Measurements from ENCODE around the gene SAP25. TPM values are rescaled to one million over a fixed set of nuclear protein-coding genes. Genes with fewer than 3 reads are reported as not detected.
"Not testable (repeated sequence)": the region's sequence is repeated elsewhere in the genome, so short reads cannot be mapped to it uniquely, and the experiment has no call there.

SAP25 gene
- total RNA-seq, 3 donors from 2014 or later = 6.2 to 8.1 (median 7.6) TPM

- H3K27me3 Mint-ChIP-seq (ENCODE audit: low read depth); H3K4me1 Mint-ChIP-seq (ENCODE audit: low read depth); H3K9me3 Mint-ChIP-seq: not testable (repeated sequence)
These were observed 45.4 kb downstream of the SAP25 start for GRCh38 chr7:100528108-100528866.

GRCh38 chr7:100523192-100523591 is 50.5 kb downstream of the SAP25 start:
- not testable (repeated sequence) for H3K27me3 Mint-ChIP-seq (ENCODE audit: low read depth); H3K4me1 Mint-ChIP-seq (ENCODE audit: low read depth); H3K4me3 Mint-ChIP-seq; ATAC-seq; H3K36me3 Mint-ChIP-seq (ENCODE audit: insufficient read depth); DNase-seq; H3K9me3 Mint-ChIP-seq

More at GRCh38 chr7:100528108-100528866, 45.4 kb downstream of the SAP25 start:
- ATAC-seq; H3K36me3 Mint-ChIP-seq (ENCODE audit: insufficient read depth); H3K4me3 Mint-ChIP-seq; DNase-seq: not testable (repeated sequence)

Other genes with a start within 250 kb of the SAP25 start
- gene PILRB, start 215.8 kb downstream of the SAP25 start, total RNA-seq = 10 to 100 TPM; 29.2 to 48.8 (median 34.3) TPM
- 1 to 10 TPM in 2 of 3 donors, under 1 TPM in 1; 0.38 to 6.6 (median 1.1) TPM for gene PILRA, start 200.4 kb downstream of the SAP25 start, total RNA-seq
- 1 to 10 TPM; 4.2 to 5.1 (median 4.8) TPM for gene ZCWPW1, start 145.2 kb downstream of the SAP25 start, total RNA-seq
- 10 to 100 TPM; 82.4 to 87.2 (median 84.4) TPM for gene MEPCE, start 144.1 kb downstream of the SAP25 start, total RNA-seq
- gene PPP1R35, start 137.4 kb downstream of the SAP25 start, total RNA-seq = 10 to 100 TPM; 36.3 to 42.6 (median 37.4) TPM
- under 1 TPM; 0.26 to 0.46 (median 0.41) TPM for gene SPACDR, start 109.6 kb downstream of the SAP25 start, total RNA-seq
- gene TSC22D4, start 94.7 kb downstream of the SAP25 start, total RNA-seq = 10 to 100 TPM; 65.4 to 81.9 (median 81.5) TPM
- gene NYAP1, start 90.0 kb downstream of the SAP25 start, total RNA-seq = under 1 TPM; 0.11 to 0.33 (median 0.18) TPM
- gene AGFG2, start 34.7 kb downstream of the SAP25 start, total RNA-seq = 10 to 100 TPM; 58.6 to 72.0 (median 65.9) TPM
- gene LRCH4, start 12.2 kb upstream of the SAP25 start, total RNA-seq = 10 to 100 TPM; 69.3 to 75.5 (median 73.1) TPM
- gene FBXO24, start 12.4 kb upstream of the SAP25 start, total RNA-seq = under 1 TPM; 0.14 to 0.40 (median 0.34) TPM
- gene PCOLCE, start 28.5 kb upstream of the SAP25 start, total RNA-seq = 1 to 10 TPM; 1.4 to 3.1 (median 2.0) TPM
- gene MOSPD3, start 38.6 kb upstream of the SAP25 start, total RNA-seq = 1 to 10 TPM; 7.8 to 8.4 (median 7.9) TPM
- 10 to 100 TPM; 11.8 to 16.1 (median 15.4) TPM for gene TFR2, start 67.7 kb upstream of the SAP25 start, total RNA-seq
- gene ACTL6B, start 82.5 kb upstream of the SAP25 start, total RNA-seq = not detected
- 100 to 1,000 TPM; 209 to 231 (median 215) TPM for gene GNB2, start 99.8 kb upstream of the SAP25 start, total RNA-seq
- gene GIGYF1, start 120.3 kb upstream of the SAP25 start, total RNA-seq = 10 to 100 TPM; 56.2 to 88.3 (median 58.0) TPM
- gene POP7, start 132.2 kb upstream of the SAP25 start, total RNA-seq = 100 to 1,000 TPM in 1 of 3 donors, 10 to 100 TPM in 2; 77.3 to 106 (median 85.9) TPM
- not detected for gene EPO, start 146.6 kb upstream of the SAP25 start, total RNA-seq
- gene ZAN, start 159.7 kb upstream of the SAP25 start, total RNA-seq = not detected

Measured in activated T-cell treated with anti-CD3 and anti-CD28 coated beads, Interleukin-2, amount 50 U/mL, for 4 hours (primary cell).